Loucy (cell line): Measurements from ENCODE around the gene KCNMA1.
"Not testable (repeated sequence)": the region's sequence is repeated elsewhere in the genome, so short reads cannot be mapped to it uniquely, and the experiment has no call there.

ENCODE experiments used
- H2AFZ ChIP-seq: fragments of 200-600 bp; sonication (generic); 2 replicates; pipeline ENCODE4 v1.6.0; 2016; ENCODE audit warnings: antibody characterized with exemption, mild to moderate bottlenecking, low read length, moderate library complexity
- H3F3A ChIP-seq: fragments of 200-600 bp; 2 replicates; pipeline ENCODE4 v1.6.0; 2016; ENCODE audit warnings: antibody characterized with exemption, low read depth, mild to moderate bottlenecking
- H3K27me3 ChIP-seq: fragments of 200-600 bp; sonication (generic); 2 replicates; pipeline ENCODE4 v1.6.1; 2014; ENCODE audit warnings: low read length, mild to moderate bottlenecking; ENCODE audit not compliant: insufficient read depth, poor library complexity, severe bottlenecking
- H3K36me3 ChIP-seq: fragments of 200-600 bp; sonication (generic); 2 replicates; pipeline ENCODE4 v1.6.1; 2016; ENCODE audit warnings: low read length; ENCODE audit not compliant: insufficient read depth
- H3K4me1 ChIP-seq: fragments of 200-600 bp; sonication (generic); 2 replicates; pipeline ENCODE4 v1.5.1; 2014; ENCODE audit warnings: low read length, mild to moderate bottlenecking; ENCODE audit not compliant: insufficient read depth, poor library complexity, severe bottlenecking
- H3K4me2 ChIP-seq: fragments of 200-600 bp; sonication (generic); 2 replicates; pipeline ENCODE4 v1.6.0; 2014; ENCODE audit warnings: antibody characterized with exemption, low read length, low read depth, mild to moderate bottlenecking; ENCODE audit not compliant: poor library complexity, severe bottlenecking
- H3K4me3 ChIP-seq: fragments of 200-600 bp; sonication (generic); 2 replicates; pipeline ENCODE4 v1.5.1; 2014; ENCODE audit warnings: low read length, mild to moderate bottlenecking, mixed read lengths; ENCODE audit not compliant: poor library complexity, severe bottlenecking
- H3K79me2 ChIP-seq: fragments of 200-600 bp; sonication (generic); 2 replicates; pipeline ENCODE4 v1.6.1; 2014; ENCODE audit warnings: low read length; ENCODE audit not compliant: insufficient read depth
- H3K9ac ChIP-seq: fragments of 200-600 bp; sonication (generic); 2 replicates; pipeline ENCODE4 v1.6.0; 2014; ENCODE audit warnings: mild to moderate bottlenecking, low read depth, low read length, moderate library complexity; ENCODE audit not compliant: poor library complexity, severe bottlenecking
- H3K9me2 ChIP-seq: fragments of 200-600 bp; sonication (generic); replicated peaks from 2 replicates; pipeline ENCODE4 v1.6.1; 2016; ENCODE audit warnings: low read depth, low read length, mixed read lengths
- H3K9me3 ChIP-seq: fragments of 200-600 bp; sonication (generic); 2 replicates; pipeline ENCODE4 v1.6.1; 2014; ENCODE audit warnings: mild to moderate bottlenecking, antibody characterized with exemption, low read length, low read depth; ENCODE audit not compliant: insufficient read depth
- H4K20me1 ChIP-seq: fragments of 200-600 bp; sonication (generic); 2 replicates; pipeline ENCODE4 v1.6.0; 2014; ENCODE audit warnings: antibody characterized with exemption, low read length, mild to moderate bottlenecking; ENCODE audit not compliant: insufficient read depth, poor library complexity, severe bottlenecking
- CTCF ChIP-seq: fragments of 200-600 bp; sonication (generic); conservative IDR thresholded peaks from 2 replicates; pipeline ENCODE4 v1.5.1; 2014; ENCODE audit warnings: mild to moderate bottlenecking, antibody characterized with exemption, low read length
- EZH2phosphoT487 ChIP-seq: fragments of 200-600 bp; IDR thresholded peaks from 2 replicates; pipeline ENCODE4 v1.6.1; 2018; ENCODE audit warnings: antibody characterized with exemption, mild to moderate bottlenecking, moderate library complexity, borderline replicate concordance

Gene KCNMA1

GRCh38 chr10:77520995-77521394 lies 116.6 kb downstream of the KCNMA1 start:
- Histone ChIP-seq H3K79me2 (no peaks in the 10 kb centered on the region), H4K20me1 (no peaks in the 10 kb centered on the region), H3K9me2 (no peaks in the 10 kb centered on the region), H3K4me1 (no peaks in the 10 kb centered on the region), H3K4me2 (no peak overlapping the region), H3K4me3 (no peak overlapping the region), H3K27me3 (no peaks in the 10 kb centered on the region), H3K36me3 (no peaks in the 10 kb centered on the region), H3K9me3 (no peaks in the 10 kb centered on the region), H3F3A (no peaks in the 10 kb centered on the region), H3K9ac (no peak overlapping the region), H2AFZ (no peak overlapping the region)
- TF ChIP-seq CTCF (no peak), EZH2phosphoT487 (no peak)

GRCh38 chr10:77520290-77520689 lies 117.3 kb downstream of the KCNMA1 start:
- H2AFZ ChIP-seq, result no peak overlapping the region
- no peaks in the 10 kb centered on the region for H4K20me1 ChIP-seq
- H3K9ac ChIP-seq, result no peak overlapping the region
- no peaks in the 10 kb centered on the region for H3K27me3 ChIP-seq
- TF ChIP-seq EZH2phosphoT487 (no peak), CTCF (no peak)
- H3K4me3 ChIP-seq, result no peak overlapping the region
- H3K4me2 ChIP-seq, result no peak overlapping the region
- H3K36me3 ChIP-seq, result no peaks in the 10 kb centered on the region
- H3K4me1 ChIP-seq, result no peaks in the 10 kb centered on the region
- no peaks in the 10 kb centered on the region for H3K9me2 ChIP-seq
- no peaks in the 10 kb centered on the region for H3F3A ChIP-seq
- H3K9me3 ChIP-seq, result no peaks in the 10 kb centered on the region
- H3K79me2 ChIP-seq, result no peaks in the 10 kb centered on the region

GRCh38 chr10:77519791-77520190 lies 117.8 kb downstream of the KCNMA1 start:
- H3K9me2 ChIP-seq, H3K27me3 ChIP-seq, H3K79me2 ChIP-seq, H3K36me3 ChIP-seq, H3F3A ChIP-seq, H3K4me3 ChIP-seq, H4K20me1 ChIP-seq, H3K4me2 ChIP-seq, H3K4me1 ChIP-seq, H3K9ac ChIP-seq, H3K9me3 ChIP-seq, H2AFZ ChIP-seq: not testable (repeated sequence)

- no peaks in the 10 kb centered on the region for H3K79me2 ChIP-seq
- no peak for TF ChIP-seq EZH2phosphoT487
- no peak for TF ChIP-seq CTCF
- H3F3A ChIP-seq, result no peaks in the 10 kb centered on the region
- no peak overlapping the region for H3K4me2 ChIP-seq
- no peak overlapping the region for H3K4me3 ChIP-seq
- no peaks in the 10 kb centered on the region for H4K20me1 ChIP-seq
- no peaks in the 10 kb centered on the region for H3K9me3 ChIP-seq
- H2AFZ ChIP-seq, result no peak overlapping the region
- H3K9ac ChIP-seq, result no peak overlapping the region
- H3K27me3 ChIP-seq, result no peaks in the 10 kb centered on the region
- H3K9me2 ChIP-seq, result no peaks in the 10 kb centered on the region
- H3K36me3 ChIP-seq, result no peaks in the 10 kb centered on the region
- H3K4me1 ChIP-seq, result no peaks in the 10 kb centered on the region
Measured at GRCh38 chr10:77518910-77519274, 118.7 kb downstream of the KCNMA1 start.
